Measurements from ENCODE around the gene SGSM2.

- TF ChIP-seq CTCF (conservative IDR thresholded peaks at IDR 0.05; ENCODE audit: low read depth, low read length) = no peak
- no peak for TF ChIP-seq EZH2phosphoT487 (IDR thresholded peaks at IDR 0.05; ENCODE audit: borderline replicate concordance, low read length)
Measured at GRCh38 chr17:2362016-2362415, 24.7 kb downstream of the SGSM2 start.
